A549 (cell line): ENCODE measurements around the gene EYA2. TPM values are rescaled to one million over a fixed set of nuclear protein-coding genes. Genes with fewer than 3 reads are reported as not detected.

Experiments used
- ATAC-seq, 2 experiments: fragments of 200-7000 bp in 1 of 2; fragments of >200 bp in 1 of 2; cut with Nextera tagmentation in 1 of 2; cut with Tn5 transposase in 1 of 2; 3 replicates each; pipeline versions ENCODE4 v1.8.0 to v1.9.1; 2018 to 2020; ENCODE audit warnings: mild to moderate bottlenecking in 1 of 2, moderate library complexity in 1 of 2
- CTCF ChIA-PET: fragments of 300-600 bp; sonication (Branson Sonifier 250); formaldehyde crosslinking; extraction: SDS; loops from one replicate; lab custom pipeline; 2021; ENCODE audit warnings: antibody characterized with exemption, inconsistent platforms; lab: Yijun Ruan, JAX
- POLR2A ChIA-PET: fragments of 350-600 bp; formaldehyde crosslinking; extraction: SDS; loops from one replicate; lab custom pipeline; 2021; ENCODE audit warnings: antibody characterized with exemption, inconsistent platforms; lab: Yijun Ruan, JAX
- DNase-seq, 2 experiments: peaks; one replicate each; pipeline versions ENCODE4 v3.0.0 to v3.0.0-alpha.2; 2011 to 2016; ENCODE audit warnings: low read depth in 1 of 2, low spot score in 1 of 2
- FAIRE-seq: peaks from 2 replicates; lab custom pipeline; 2011; peaks lifted over from hg19 to GRCh38; lab: Jason Lieb, UNC
- H3K27ac ChIP-seq, 2 experiments: fragments of >200 bp; sonication (Bioruptor Twin); formaldehyde crosslinking; 3 replicates each; pipeline ENCODE4 v1.5.1; 2016 to 2017
- H3K4me1 ChIP-seq: fragments of >200 bp; sonication (Bioruptor Twin); formaldehyde crosslinking; 3 replicates; pipeline ENCODE4 v1.6.1; 2016
- H3K4me2 ChIP-seq: fragments of >200 bp; sonication (Bioruptor Twin); formaldehyde crosslinking; 3 replicates; pipeline ENCODE4 v1.6.1; 2016
- H3K4me3 ChIP-seq: fragments of >200 bp; sonication (Bioruptor Twin); formaldehyde crosslinking; 3 replicates; pipeline ENCODE4 v1.5.1; 2016
- H3K9me3 ChIP-seq: fragments of >200 bp; sonication (Bioruptor Twin); formaldehyde crosslinking; 3 replicates; pipeline ENCODE4 v1.6.1; 2016
- BCL3 ChIP-seq: fragments of >200 bp; sonication (Bioruptor Twin); formaldehyde crosslinking; IDR thresholded peaks from 3 replicates; pipeline ENCODE4 v1.6.1; 2016
- BHLHE40 ChIP-seq: IDR thresholded peaks from 2 replicates; pipeline ENCODE4 v1.6.1; 2012; ENCODE audit warnings: low read depth, low read length, inconsistent platforms
- CTCF ChIP-seq: fragments of >200 bp; sonication (Bioruptor Twin); formaldehyde crosslinking; IDR thresholded peaks from 3 replicates; pipeline ENCODE4 v1.5.1; 2016
- ESRRA ChIP-seq: fragments of 150-350 bp; IDR thresholded peaks from 2 replicates; pipeline ENCODE4 v1.6.1; 2014; ENCODE audit warnings: mild to moderate bottlenecking, low read length, borderline replicate concordance
- GATA3 ChIP-seq: IDR thresholded peaks from 2 replicates; pipeline ENCODE4 v1.6.1; 2012; ENCODE audit warnings: borderline replicate concordance
- HDAC2 ChIP-seq: fragments of 200-600 bp; sonication (generic); IDR thresholded peaks from 2 replicates; pipeline ENCODE4 v1.6.1; 2016
- HMGXB4 ChIP-seq: fragments of 250-450 bp; sonication (Bioruptor Pico); IDR thresholded peaks from 2 replicates; pipeline ENCODE4 v1.5.0; 2021; ENCODE audit warnings: mild to moderate bottlenecking, moderate library complexity, borderline replicate concordance
- JUN ChIP-seq, 2 experiments: fragments of >200 bp; sonication (Bioruptor Twin); formaldehyde crosslinking; IDR thresholded peaks; 2 replicates in 1 of 2; 3 replicates in 1 of 2; pipeline ENCODE4 v1.6.1; 2016 to 2017
- JUNB ChIP-seq: fragments of >200 bp; sonication (Bioruptor Twin); formaldehyde crosslinking; IDR thresholded peaks from 2 replicates; pipeline ENCODE4 v1.6.1; 2016
- KDM1A ChIP-seq: fragments of 200-600 bp; sonication (generic); IDR thresholded peaks from 2 replicates; pipeline ENCODE4 v1.6.1; 2016; ENCODE audit warnings: low read depth, mild to moderate bottlenecking
- MAFK ChIP-seq: fragments of 450-650 bp; IDR thresholded peaks from 2 replicates; pipeline ENCODE4 v1.6.1; 2014; ENCODE audit not compliant: partially characterized antibody
- MAX ChIP-seq: IDR thresholded peaks from 2 replicates; pipeline ENCODE4 v1.6.1; 2012
- MAZ ChIP-seq: fragments of 150-350 bp; IDR thresholded peaks from 2 replicates; pipeline ENCODE4 v1.6.1; 2014; ENCODE audit warnings: antibody characterized with exemption, low read depth, low read length, borderline replicate concordance
- NFE2L2 ChIP-seq: fragments of 150-350 bp; conservative IDR thresholded peaks from 2 replicates; pipeline ENCODE4 v1.6.1; 2014; ENCODE audit warnings: low read length
- NR3C1 ChIP-seq: fragments of >200 bp; sonication (Bioruptor Twin); formaldehyde crosslinking; IDR thresholded peaks from 3 replicates; pipeline ENCODE4 v1.6.1; 2017
- RARB ChIP-seq: fragments of 250-450 bp; sonication (Bioruptor Pico); IDR thresholded peaks from 2 replicates; pipeline ENCODE4 v1.8.0; 2021; ENCODE audit warnings: mild to moderate bottlenecking, moderate library complexity
- REST ChIP-seq: fragments of 200-600 bp; sonication (generic); IDR thresholded peaks from 2 replicates; pipeline ENCODE4 v1.6.1; 2016; ENCODE audit warnings: antibody characterized with exemption, mild to moderate bottlenecking, moderate library complexity
- TFCP2L1 ChIP-seq: fragments of 250-450 bp; sonication (Bioruptor Pico); IDR thresholded peaks from 2 replicates; pipeline ENCODE4 v1.5.0; 2021; ENCODE audit warnings: mild to moderate bottlenecking
- USF2 ChIP-seq: fragments of 450-650 bp; IDR thresholded peaks from 2 replicates; pipeline ENCODE4 v1.6.1; 2014; ENCODE audit warnings: antibody characterized with exemption
- ZC3H11A ChIP-seq: fragments of 450-650 bp; IDR thresholded peaks from 2 replicates; pipeline ENCODE4 v1.6.1; 2014; ENCODE audit warnings: antibody characterized with exemption, mild to moderate bottlenecking
- ZFP36 ChIP-seq: fragments of 450-650 bp; IDR thresholded peaks from 2 replicates; pipeline ENCODE4 v1.6.1; 2014; ENCODE audit warnings: borderline replicate concordance; ENCODE audit not compliant: partially characterized antibody
- WGBS: methylation state at CpG from one replicate; pipeline ENCODE4 v1.1.6; 2017; ENCODE audit errors: missing lambda C conversion rate; 5-methylcytosine and 5-hydroxymethylcytosine counted together
- polyA plus RNA-seq, 4 experiments: library from polyadenylated mRNA; depleted of rRNA in 3 of 4; stranded (reverse); fragments of >200 nt; fragmentation: RNase III in 1 of 4; extraction: RNeasy Plus Mini Kit Qiagen cat#74134 plus additional on column Dnase treatment in 1 of 4; gene quantifications; 2 replicates in 3 of 4; 3 replicates in 1 of 4; pipeline ENCODE4 v1.2.3, GENCODE V29; 2011 to 2017

Gene EYA2
- polyA plus RNA-seq, 2 of the 4 experiments (the other 2 are of a cell fraction), result 4.5 to 4.6 TPM

- Histone ChIP-seq H3K27ac (no peak overlapping the region), H3K9me3 (no peaks in the 10 kb centered on the region), H3K4me2 (no peak overlapping the region), H3K4me3 (no peak overlapping the region), H3K4me1 (no peaks in the 10 kb centered on the region)
- ChIA-PET POLR2A (no interaction called here), CTCF (interaction anchor here (1.5 to 2.5 kb wide), 4 partner anchors 9 to 185 kb away, joined by 3 to 8 read pairs (median 5); no protein-coding TSS in a partner anchor)
- FAIRE-seq, result no peak
- WGBS, result 73% methylated on average over 7 of the region's 7 CpGs
- no peak for ATAC-seq
- no peak for DNase-seq
- TF ChIP-seq KDM1A, result 0 out of 2 replicates have a peak, but pooled peaks have one; percentile 18
- no peak for TF ChIP-seq BCL3
- TF ChIP-seq, all 56 proteins: peak for 1
Measured at GRCh38 chr20:46937533-46938226, 43.0 kb downstream of the EYA2 start.

GRCh38 chr20:46938434-46938833 lies 43.8 kb downstream of the EYA2 start:
- Histone ChIP-seq H3K4me2 (no peak overlapping the region), H3K4me1 (no peaks in the 10 kb centered on the region), H3K9me3 (no peaks in the 10 kb centered on the region), H3K27ac (no peak overlapping the region), H3K4me3 (no peak overlapping the region)
- ATAC-seq (no peak; a peak in 1 of 6 replicates), FAIRE-seq (no peak), DNase-seq (no peak)
- ChIA-PET CTCF (interaction anchor here (0.8 to 2.5 kb wide), 4 partner anchors 10 to 185 kb away, joined by 4 to 8 read pairs (median 5); no protein-coding TSS in a partner anchor), POLR2A (no interaction called here)
- 40% methylated on average over 1 of the region's 1 CpG for WGBS
- no peak for TF ChIP-seq USF2
- TF ChIP-seq JUN (IDR thresholded peaks at IDR 0.05), result no peak
- no peak for TF ChIP-seq MAZ
- TF ChIP-seq HMGXB4 (CRISPR knock-in tag), result no peak
- no peak for TF ChIP-seq BHLHE40
- no peak for TF ChIP-seq JUNB
- no peak for TF ChIP-seq REST
- TF ChIP-seq MAX, result no peak
- no peak for TF ChIP-seq TFCP2L1
- TF ChIP-seq ZC3H11A, result no peak
- TF ChIP-seq NFE2L2, result no peak
- no peak for TF ChIP-seq GATA3
- no peak for TF ChIP-seq NR3C1
- no peak for TF ChIP-seq KDM1A
- no peak for TF ChIP-seq RARB
- TF ChIP-seq ESRRA, result no peak
- TF ChIP-seq CTCF, result no peak
- TF ChIP-seq MAFK, result no peak
- no peak for TF ChIP-seq HDAC2
- TF ChIP-seq ZFP36, result no peak
